A549 (cell line): ENCODE results near the gene RADIL.

Source experiments
- CHD2 ChIP-seq: fragments of 150-350 bp; IDR thresholded peaks from 2 replicates; pipeline ENCODE4 v1.6.1; 2014; ENCODE audit warnings: low read length; ENCODE audit not compliant: partially characterized antibody
- EP300 ChIP-seq, 2 experiments: fragments of >200 bp; sonication (Bioruptor Twin); formaldehyde crosslinking; IDR thresholded peaks; 2 replicates in 1 of 2; 3 replicates in 1 of 2; pipeline ENCODE4 v1.6.1; 2016 to 2017
- MAFK ChIP-seq: fragments of 450-650 bp; IDR thresholded peaks from 2 replicates; pipeline ENCODE4 v1.6.1; 2014; ENCODE audit not compliant: partially characterized antibody
- MAZ ChIP-seq: fragments of 150-350 bp; IDR thresholded peaks from 2 replicates; pipeline ENCODE4 v1.6.1; 2014; ENCODE audit warnings: antibody characterized with exemption, low read depth, low read length, borderline replicate concordance
- MYC ChIP-seq: IDR thresholded peaks from 2 replicates; pipeline ENCODE4 v1.6.1; 2012; ENCODE audit warnings: mild to moderate bottlenecking, inconsistent platforms, low read length, improper control_type of control experiment, borderline replicate concordance
- NFE2L2 ChIP-seq: fragments of 150-350 bp; conservative IDR thresholded peaks from 2 replicates; pipeline ENCODE4 v1.6.1; 2014; ENCODE audit warnings: low read length
- RAD21 ChIP-seq, 2 experiments: fragments of >200 bp in 1 of 2; sonication (Bioruptor Twin) in 1 of 2; formaldehyde crosslinking in 1 of 2; IDR thresholded peaks in 1 of 2; conservative IDR thresholded peaks in 1 of 2; 2 replicates in 1 of 2; 3 replicates in 1 of 2; pipeline ENCODE4 v1.6.1; 2012 to 2018; ENCODE audit warnings: inconsistent platforms in 1 of 2
- RFX5 ChIP-seq: fragments of 450-650 bp; IDR thresholded peaks from 2 replicates; pipeline ENCODE4 v1.7.1; 2014; ENCODE audit warnings: antibody characterized with exemption, mild to moderate bottlenecking, moderate library complexity
- RNF2 ChIP-seq: fragments of 200-600 bp; sonication (generic); IDR thresholded peaks from 2 replicates; pipeline ENCODE4 v1.6.1; 2016; ENCODE audit warnings: low read depth, mild to moderate bottlenecking, antibody characterized with exemption, moderate library complexity, borderline replicate concordance
- SREBF2 ChIP-seq: fragments of 450-650 bp; IDR thresholded peaks from 2 replicates; pipeline ENCODE4 v1.6.1; 2014; ENCODE audit warnings: mild to moderate bottlenecking, moderate library complexity
- ZSCAN20 ChIP-seq: fragments of 250-450 bp; sonication (Bioruptor Pico); IDR thresholded peaks from 2 replicates; pipeline ENCODE4 v1.8.0; 2022; ENCODE audit warnings: mild to moderate bottlenecking, moderate library complexity
- TF ChIP-seq, protein P1 (sequence below): fragments of >200 bp; sonication (Bioruptor Twin); formaldehyde crosslinking; IDR thresholded peaks from 3 replicates; pipeline ENCODE4 v1.5.1; 2016
- TF ChIP-seq, protein P2 (sequence below): fragments of 450-650 bp; IDR thresholded peaks from 2 replicates; pipeline ENCODE4 v1.6.1; 2014; ENCODE audit warnings: antibody characterized with exemption

- TF ChIP-seq, protein P1, sequence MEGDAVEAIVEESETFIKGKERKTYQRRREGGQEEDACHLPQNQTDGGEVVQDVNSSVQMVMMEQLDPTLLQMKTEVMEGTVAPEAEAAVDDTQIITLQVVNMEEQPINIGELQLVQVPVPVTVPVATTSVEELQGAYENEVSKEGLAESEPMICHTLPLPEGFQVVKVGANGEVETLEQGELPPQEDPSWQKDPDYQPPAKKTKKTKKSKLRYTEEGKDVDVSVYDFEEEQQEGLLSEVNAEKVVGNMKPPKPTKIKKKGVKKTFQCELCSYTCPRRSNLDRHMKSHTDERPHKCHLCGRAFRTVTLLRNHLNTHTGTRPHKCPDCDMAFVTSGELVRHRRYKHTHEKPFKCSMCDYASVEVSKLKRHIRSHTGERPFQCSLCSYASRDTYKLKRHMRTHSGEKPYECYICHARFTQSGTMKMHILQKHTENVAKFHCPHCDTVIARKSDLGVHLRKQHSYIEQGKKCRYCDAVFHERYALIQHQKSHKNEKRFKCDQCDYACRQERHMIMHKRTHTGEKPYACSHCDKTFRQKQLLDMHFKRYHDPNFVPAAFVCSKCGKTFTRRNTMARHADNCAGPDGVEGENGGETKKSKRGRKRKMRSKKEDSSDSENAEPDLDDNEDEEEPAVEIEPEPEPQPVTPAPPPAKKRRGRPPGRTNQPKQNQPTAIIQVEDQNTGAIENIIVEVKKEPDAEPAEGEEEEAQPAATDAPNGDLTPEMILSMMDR: no peak
- TF ChIP-seq RAD21 (conservative IDR thresholded peaks at IDR 0.05 in 1 of 2, IDR thresholded peaks at IDR 0.05 in 1 of 2) (no peak), CHD2 (no peak), MAZ (no peak), RNF2 (no peak), RFX5 (no peak), NFE2L2 (no peak), ZSCAN20 (CRISPR knock-in tag) (no peak), EP300 (IDR thresholded peaks at IDR 0.05) (no peak), MAFK (no peak), MYC (no peak), SREBF2 (no peak)
- TF ChIP-seq, protein P2, sequence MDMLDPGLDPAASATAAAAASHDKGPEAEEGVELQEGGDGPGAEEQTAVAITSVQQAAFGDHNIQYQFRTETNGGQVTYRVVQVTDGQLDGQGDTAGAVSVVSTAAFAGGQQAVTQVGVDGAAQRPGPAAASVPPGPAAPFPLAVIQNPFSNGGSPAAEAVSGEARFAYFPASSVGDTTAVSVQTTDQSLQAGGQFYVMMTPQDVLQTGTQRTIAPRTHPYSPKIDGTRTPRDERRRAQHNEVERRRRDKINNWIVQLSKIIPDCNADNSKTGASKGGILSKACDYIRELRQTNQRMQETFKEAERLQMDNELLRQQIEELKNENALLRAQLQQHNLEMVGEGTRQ: no peak
These were observed 94.8 kb downstream of the RADIL start for GRCh38 chr7:4788627-4789189.
